Tibial nerve (tissue), 4 donors: ENCODE data around the gene CDC42BPG.

Experiments
- EP300 ChIP-seq, 2 donors: sonication (generic); formaldehyde crosslinking; IDR thresholded peaks; one replicate each; pipeline ENCODE4 v1.6.1; 2017; ENCODE audit warnings: antibody characterized with exemption in 2 of 2, mild to moderate bottlenecking in 1 of 2
- POLR2A ChIP-seq, 2 donors: fragments of 450-650 bp; IDR thresholded peaks; one replicate each; pipeline ENCODE4 v1.6.1; 2017; ENCODE audit warnings: antibody characterized with exemption in 2 of 2, mild to moderate bottlenecking in 2 of 2, moderate library complexity in 2 of 2
- TF ChIP-seq, protein P1 (sequence below), 5 experiments: fragments of 200-600 bp in 3 of 5; fragments of 450-650 bp in 2 of 5; sonication (generic) in 3 of 5; IDR thresholded peaks; one replicate each; pipeline ENCODE4 v1.5.1; 2016 to 2019; ENCODE audit warnings: antibody characterized with exemption in 5 of 5, mild to moderate bottlenecking in 3 of 5, moderate library complexity in 2 of 5

- TF ChIP-seq, protein P1, sequence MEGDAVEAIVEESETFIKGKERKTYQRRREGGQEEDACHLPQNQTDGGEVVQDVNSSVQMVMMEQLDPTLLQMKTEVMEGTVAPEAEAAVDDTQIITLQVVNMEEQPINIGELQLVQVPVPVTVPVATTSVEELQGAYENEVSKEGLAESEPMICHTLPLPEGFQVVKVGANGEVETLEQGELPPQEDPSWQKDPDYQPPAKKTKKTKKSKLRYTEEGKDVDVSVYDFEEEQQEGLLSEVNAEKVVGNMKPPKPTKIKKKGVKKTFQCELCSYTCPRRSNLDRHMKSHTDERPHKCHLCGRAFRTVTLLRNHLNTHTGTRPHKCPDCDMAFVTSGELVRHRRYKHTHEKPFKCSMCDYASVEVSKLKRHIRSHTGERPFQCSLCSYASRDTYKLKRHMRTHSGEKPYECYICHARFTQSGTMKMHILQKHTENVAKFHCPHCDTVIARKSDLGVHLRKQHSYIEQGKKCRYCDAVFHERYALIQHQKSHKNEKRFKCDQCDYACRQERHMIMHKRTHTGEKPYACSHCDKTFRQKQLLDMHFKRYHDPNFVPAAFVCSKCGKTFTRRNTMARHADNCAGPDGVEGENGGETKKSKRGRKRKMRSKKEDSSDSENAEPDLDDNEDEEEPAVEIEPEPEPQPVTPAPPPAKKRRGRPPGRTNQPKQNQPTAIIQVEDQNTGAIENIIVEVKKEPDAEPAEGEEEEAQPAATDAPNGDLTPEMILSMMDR (IDR thresholded peaks at IDR 0.05), result no peak
- no peak for TF ChIP-seq POLR2A (IDR thresholded peaks at IDR 0.05)
- TF ChIP-seq EP300 (IDR thresholded peaks at IDR 0.05), result no peak
These were observed 6.5 kb downstream of the CDC42BPG start for GRCh38 chr11:64837887-64838351.
